EH (cell line): ENCODE data around the gene ZNF664.

Experiments
- DNase-seq: peaks from one replicate; pipeline ENCODE4 v3.0.0-alpha.2; 2015; ENCODE audit warnings: low read depth

The ZNF664 gene

GRCh38 chr12:123958876-123959275 is 14.1 kb upstream of the ZNF664 start:
- DNase-seq = no peak

DNA sequence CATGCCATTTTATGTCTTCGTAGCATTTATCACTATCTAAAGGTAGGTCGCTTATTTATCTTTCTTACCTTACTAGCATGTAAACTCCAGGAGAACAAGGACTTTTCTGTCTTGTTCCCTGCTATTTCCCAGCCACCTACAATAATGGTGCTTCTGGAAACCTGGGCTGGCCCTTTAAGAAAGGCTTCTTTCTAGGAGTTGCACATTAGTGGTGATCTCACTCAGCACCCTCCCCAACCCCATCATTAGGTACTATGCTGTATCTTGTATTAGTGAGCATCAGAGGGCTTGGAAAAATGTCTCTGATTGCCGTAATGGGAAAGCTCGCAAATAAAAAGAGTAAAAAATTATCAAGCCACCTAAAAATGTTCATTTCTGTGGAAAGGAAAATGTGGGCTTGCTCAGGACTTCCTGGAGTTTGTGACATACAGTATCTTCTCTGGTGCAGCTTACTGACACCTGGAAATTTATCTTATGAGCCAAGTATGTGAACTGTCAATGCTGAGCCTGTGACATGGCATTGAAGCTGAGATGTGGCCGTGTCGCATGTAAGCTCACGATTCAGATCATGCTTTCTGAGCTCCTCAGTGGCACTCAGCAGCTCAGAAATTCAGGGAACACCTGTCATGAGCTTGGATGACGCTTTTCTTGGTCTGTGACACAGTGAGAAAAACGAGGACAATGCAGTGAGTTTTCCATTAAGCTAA is 12.8 kb upstream of the ZNF664 start:
- no peak for DNase-seq

GRCh38 chr12:123960856-123961255 is 12.2 kb upstream of the ZNF664 start:
- DNase-seq = no peak

DNA sequence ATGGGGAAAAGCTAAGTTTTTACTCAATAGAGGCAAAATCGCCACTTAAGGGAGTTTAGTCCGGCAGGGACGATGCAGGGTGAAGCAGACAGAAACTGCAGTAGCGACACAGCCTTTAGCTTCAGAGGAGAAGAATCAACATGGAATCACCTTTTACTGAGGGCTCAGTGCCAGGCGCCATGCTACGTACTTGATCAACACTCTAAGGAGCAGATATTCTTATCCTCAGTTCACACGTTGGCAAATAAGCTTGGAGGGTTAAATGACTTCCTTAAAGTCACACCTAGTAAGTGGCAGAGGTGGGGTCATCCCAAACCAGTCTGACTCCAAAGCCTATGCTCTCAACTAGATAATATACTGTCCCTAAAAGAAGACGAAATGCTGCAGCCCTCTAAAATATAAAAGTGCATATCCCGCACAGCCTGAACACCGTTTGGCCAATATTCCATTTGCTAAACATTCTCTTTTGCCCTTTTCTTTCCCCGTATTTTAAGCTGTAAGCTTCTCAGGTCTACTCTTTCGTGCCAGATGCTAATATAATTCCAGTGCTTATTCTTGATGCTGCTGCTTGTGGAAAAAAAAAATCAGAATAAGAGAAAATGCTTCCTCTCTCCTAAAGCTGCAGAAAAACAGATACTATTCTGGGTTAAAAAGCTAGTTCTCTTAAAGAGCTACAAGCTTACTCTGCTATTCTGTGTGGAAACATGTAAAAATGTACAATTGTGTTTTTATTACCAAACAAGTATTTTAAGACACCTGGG is 11.2 kb upstream of the ZNF664 start:
- no peak for DNase-seq

DNA sequence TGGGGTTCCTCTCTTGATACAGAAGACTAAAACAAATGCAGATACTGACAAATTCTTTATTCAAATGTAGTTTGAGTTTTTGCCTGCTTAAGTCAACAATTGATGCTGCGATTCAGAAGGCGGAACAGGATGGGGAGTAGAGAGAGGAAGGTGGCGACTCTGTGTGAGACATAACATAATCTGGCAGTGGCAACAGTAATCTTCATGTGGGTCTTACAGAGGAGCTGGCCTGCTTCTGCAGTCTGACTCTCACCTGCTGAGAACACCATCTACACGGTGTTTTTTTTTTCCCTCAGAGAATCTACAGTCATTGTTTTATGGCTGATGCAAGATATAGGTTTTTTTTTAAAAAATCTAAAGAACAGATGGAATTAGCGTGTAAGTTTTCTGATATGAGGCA is 10.5 kb upstream of the ZNF664 start:
- DNase-seq = no peak

DNA sequence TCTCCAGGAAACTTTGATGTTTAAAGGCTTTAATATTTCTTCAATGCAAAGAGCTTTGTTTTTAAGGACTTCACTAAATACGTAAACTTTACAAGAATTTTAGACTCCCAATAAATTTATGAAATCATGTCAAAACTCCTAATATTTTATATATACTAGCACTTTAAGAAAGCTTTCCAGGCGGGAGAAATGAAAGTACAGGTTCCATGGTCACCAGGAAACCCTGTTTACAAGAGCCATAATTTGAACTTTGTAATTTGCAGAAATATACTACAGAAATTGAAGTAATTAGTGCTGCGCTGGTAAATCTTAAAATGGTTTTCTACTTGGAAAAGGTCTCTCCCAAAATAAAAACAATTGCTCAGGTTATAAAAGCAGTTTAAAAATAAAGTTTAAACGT is 9.2 kb upstream of the ZNF664 start:
- no peak for DNase-seq

DNA sequence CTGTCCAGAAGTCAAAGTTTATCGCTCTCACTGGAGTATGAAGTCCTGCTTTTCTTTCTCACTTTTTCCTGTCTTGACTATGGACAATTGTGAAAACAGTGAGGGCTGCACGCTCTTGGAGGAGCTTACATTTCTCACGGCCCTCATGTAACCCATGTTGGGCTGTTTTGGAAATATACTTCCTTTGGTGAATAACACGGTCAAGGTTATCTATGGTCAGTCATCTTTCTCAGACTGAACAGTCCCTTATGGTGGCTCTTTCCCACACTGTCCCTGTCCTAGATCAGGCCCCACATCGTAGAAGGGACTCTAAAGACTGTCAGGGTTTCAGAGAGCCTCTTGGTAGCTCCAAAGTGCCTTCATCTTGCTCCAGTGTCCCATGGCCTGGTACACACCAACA is 7.6 kb upstream of the ZNF664 start:
- DNase-seq = no peak

DNA sequence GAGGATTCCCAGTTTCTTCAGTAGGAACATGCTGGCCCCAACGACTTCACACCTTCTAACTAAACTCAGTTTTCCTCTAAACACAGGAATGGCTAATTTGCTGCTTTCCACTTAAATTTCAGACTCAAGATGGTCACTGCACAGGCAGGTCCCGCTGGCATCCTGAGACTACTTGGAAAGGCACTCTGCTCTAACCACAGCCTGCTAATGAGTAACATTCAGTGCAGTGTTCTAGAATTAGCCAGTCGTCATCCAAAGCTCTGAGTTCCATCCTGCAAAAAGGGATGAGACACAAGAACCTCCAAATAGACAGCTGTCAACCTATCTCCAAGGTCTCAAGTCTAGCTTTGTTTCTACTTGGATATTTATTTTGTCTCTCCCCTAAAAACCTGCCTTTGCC is 6.4 kb upstream of the ZNF664 start:
- DNase-seq = peak; percentile 86

DNA sequence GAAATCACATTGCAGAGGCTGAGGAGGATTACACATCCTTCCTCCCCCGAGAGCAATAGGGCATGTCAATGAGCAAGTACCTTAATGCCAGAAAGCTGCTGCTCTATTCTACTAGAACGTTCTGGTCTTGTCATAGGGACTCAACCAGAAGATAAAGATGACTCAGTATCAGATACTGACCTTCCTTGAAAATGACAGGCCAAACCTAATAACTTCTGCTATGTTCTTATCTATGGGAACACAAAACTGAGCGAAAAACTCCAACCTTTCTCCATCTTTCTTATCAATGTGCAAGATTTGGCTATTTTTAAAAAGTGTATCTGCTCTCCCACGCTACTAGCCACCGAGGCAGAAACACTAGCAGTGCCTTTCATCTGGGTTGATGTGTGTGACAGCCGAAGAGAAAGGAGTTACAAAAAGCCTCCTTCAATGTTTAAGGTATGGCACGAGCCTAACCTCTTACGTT is 5.9 kb upstream of the ZNF664 start:
- no peak for DNase-seq

DNA sequence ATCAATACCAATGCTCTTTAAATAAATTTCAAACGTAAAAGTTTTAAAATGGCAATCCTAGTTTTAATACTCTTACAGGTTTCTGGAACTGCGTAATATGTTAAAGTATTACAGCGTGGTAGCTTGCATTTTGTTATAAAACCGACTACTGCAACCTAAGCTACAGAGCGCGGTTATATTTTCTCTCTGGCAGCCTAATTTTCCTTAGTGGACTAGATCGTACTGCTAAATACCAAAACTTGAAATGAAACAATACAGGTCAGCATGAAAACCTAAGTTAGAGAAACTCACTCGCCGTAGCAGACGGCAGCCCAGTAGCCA is 1.6 kb upstream of the ZNF664 start:
- DNase-seq = no peak

- DNase-seq = peak; percentile 53
Observed at GRCh38 chr12:123971770-123972456, 1.1 kb upstream of the ZNF664 start.

- peak; percentile 44 for DNase-seq
Observed at GRCh38 chr12:123973552-123974341, 732 bp downstream of the ZNF664 start.

DNA sequence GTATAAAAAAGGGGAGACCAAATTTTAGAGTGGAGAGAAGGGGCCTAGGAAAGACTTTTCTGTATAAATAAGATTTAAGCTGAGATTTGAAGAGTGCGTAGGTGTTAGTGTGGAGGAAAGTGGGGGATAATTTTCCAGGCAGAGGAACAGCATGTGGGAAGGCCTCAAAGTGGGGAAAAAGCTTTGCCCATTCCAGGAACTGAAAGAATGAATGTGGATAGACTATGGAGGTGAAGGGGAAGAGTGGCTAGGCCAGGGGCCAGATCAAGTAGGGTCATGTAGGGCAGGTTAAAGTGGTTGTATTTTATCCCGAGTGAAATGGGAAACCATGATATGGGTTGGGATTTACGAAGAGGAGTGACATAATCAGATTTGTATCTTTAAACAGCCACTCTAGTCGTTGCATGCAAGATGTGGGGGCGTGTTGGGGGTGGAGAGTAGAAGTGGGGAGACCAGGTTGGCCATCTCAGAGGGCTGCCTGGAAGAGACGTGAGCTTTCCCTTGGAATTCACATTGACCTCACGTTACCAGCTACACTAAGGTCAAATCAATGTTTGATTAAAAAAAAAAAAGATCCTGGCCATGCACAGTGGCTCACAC is 3.3 kb downstream of the ZNF664 start:
- no peak for DNase-seq

GRCh38 chr12:123979566-123979965 is 6.6 kb downstream of the ZNF664 start:
- DNase-seq = no peak

DNA sequence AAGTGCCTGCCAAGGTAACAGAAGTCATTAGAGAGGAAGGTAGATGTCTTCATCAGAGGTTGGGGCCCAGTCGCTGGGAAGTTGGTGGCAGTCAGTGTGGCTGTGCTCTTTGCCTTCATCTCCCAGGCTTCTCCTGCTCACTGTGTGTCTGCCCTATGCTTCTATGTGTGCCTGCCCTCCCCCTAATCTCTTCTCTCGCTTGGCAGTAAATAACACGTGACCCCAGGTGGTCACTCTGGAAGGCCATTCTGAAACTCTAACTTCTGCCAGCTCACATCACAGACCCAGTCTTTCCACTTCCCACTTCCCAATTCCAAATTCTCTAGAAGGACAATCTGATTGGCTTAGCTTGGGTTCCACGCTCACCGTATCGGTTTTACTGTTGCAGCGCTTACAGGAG is 9.3 kb downstream of the ZNF664 start:
- DNase-seq = no peak

DNA sequence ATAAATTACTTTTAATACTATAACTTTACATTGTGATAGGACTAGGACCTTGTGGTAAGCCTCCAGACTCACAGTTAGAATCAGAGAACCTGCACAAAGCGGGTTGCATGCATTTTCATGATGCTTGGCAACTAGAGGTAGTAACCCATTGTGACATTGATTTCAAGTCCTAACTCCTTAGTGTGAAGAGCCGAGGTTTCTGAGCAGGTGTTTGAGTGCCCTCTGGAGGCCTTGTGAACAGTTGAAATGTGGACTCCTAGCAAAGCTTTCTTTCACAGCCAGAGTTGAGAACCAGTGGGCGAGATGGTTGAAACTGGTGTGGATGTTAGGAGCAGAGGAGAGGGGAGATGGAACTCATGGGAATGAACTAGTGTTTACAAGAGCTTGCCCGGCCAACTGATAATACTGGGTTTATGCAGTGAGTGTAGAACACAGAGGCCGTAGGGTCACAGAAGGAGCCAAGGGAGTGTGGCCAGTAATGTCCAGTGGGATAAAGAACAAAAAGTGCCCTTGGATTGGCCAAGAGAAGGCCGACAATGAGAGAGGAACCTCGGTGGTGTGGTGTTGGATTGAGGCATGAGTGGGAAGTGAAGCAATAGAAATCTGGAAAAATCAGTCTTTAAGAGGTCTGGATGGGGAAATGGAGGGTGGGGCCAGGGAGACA is 10.9 kb downstream of the ZNF664 start:
- peak; percentile 78 for DNase-seq

- DNase-seq = no peak
Observed at GRCh38 chr12:123984903-123985302, 11.9 kb downstream of the ZNF664 start.

DNA sequence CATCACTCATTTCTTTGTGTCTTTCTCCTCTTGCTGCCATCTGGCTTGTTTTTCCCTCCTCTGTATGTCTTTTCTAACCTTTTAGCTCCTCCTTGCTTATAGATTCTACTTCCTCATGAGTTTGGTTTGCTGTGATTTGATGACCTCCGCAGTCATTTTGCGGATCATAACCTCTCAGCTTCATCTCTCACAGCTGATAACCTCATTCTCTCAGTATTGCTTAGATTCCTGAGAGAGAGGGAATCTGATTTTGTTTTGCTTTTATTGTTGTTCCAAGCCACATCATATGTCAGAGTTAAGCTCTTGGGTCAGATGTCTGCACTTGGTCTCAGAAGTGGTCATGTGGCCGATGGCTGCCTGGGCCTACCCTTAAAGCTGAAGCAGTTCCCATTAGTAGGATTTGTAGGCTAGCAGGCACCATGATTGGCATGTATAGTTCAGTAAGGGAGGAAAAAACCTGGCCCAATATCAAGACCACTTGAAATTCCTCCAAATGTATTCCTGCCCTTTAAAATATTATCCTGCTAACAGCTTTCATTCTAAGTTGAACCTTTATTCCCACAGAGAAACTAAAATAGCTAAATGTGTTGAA is 13.5 kb downstream of the ZNF664 start:
- DNase-seq = no peak

GRCh38 chr12:123987022-123987421 is 14.0 kb downstream of the ZNF664 start:
- no peak for DNase-seq

GRCh38 chr12:123989168-123989567 is 16.2 kb downstream of the ZNF664 start:
- DNase-seq = no peak

GRCh38 chr12:123989753-123990152 is 16.7 kb downstream of the ZNF664 start:
- no peak for DNase-seq
